ENCODE data around the gene TFF2.

Gene TFF2

GRCh38 chr21:42366292-42367010, 15.7 kb upstream of the TFF2 start, which contains the start of gene TFF1:
TSS of gene TFF1 (minus strand) at chr21:42366535. CDS start at chr21:42366495, 40 bp downstream.
- DNase-seq (ENCODE audit: low spot score): no peak

GRCh38 chr21:42365770-42366169, 15.0 kb upstream of the TFF2 start:
- DNase-seq (ENCODE audit: low spot score): no peak

GRCh38 chr21:42364304-42364865, 13.6 kb upstream of the TFF2 start:
- no peak for DNase-seq (ENCODE audit: low spot score)

GRCh38 chr21:42363312-42363711, 12.5 kb upstream of the TFF2 start:
- DNase-seq (ENCODE audit: low spot score): no peak

- no peak for DNase-seq (ENCODE audit: low spot score)
Measured at GRCh38 chr21:42362700-42363099, 11.9 kb upstream of the TFF2 start.

- DNase-seq (ENCODE audit: low spot score): no peak
Measured at GRCh38 chr21:42362198-42362597, 11.4 kb upstream of the TFF2 start.

GRCh38 chr21:42361286-42361685, 10.5 kb upstream of the TFF2 start:
- DNase-seq (ENCODE audit: low spot score): no peak

GRCh38 chr21:42360317-42360716, 9.5 kb upstream of the TFF2 start:
- DNase-seq (ENCODE audit: low spot score): no peak

GRCh38 chr21:42358937-42359336, 8.1 kb upstream of the TFF2 start:
- no peak for DNase-seq (ENCODE audit: low spot score)

GRCh38 chr21:42358261-42358660, 7.5 kb upstream of the TFF2 start:
- no peak for DNase-seq (ENCODE audit: low spot score)

- no peak for DNase-seq (ENCODE audit: low spot score)
Measured at GRCh38 chr21:42357307-42357706, 6.5 kb upstream of the TFF2 start.

GRCh38 chr21:42356650-42357049, 5.9 kb upstream of the TFF2 start:
- no peak for DNase-seq (ENCODE audit: low spot score)

- no peak for DNase-seq (ENCODE audit: low spot score)
Measured at GRCh38 chr21:42356046-42356445, 5.3 kb upstream of the TFF2 start.

GRCh38 chr21:42353623-42354022, 2.8 kb upstream of the TFF2 start:
- no peak for DNase-seq (ENCODE audit: low spot score)

- no peak for DNase-seq (ENCODE audit: low spot score)
Measured at GRCh38 chr21:42352441-42353095, 1.8 kb upstream of the TFF2 start.

GRCh38 chr21:42351626-42352440, 1.0 kb upstream of the TFF2 start:
- DNase-seq (ENCODE audit: low spot score): no peak

- DNase-seq (ENCODE audit: low spot score): no peak
Measured at GRCh38 chr21:42350318-42350910, 380 bp downstream of the TFF2 start.

GRCh38 chr21:42349420-42350317, 1.1 kb downstream of the TFF2 start:
- DNase-seq (ENCODE audit: low spot score): no peak

- no peak for DNase-seq (ENCODE audit: low spot score)
Measured at GRCh38 chr21:42348762-42349161, 2.0 kb downstream of the TFF2 start.

GRCh38 chr21:42347601-42348327, 3.0 kb downstream of the TFF2 start:
- DNase-seq (ENCODE audit: low spot score): no peak

Measured in cerebellar cortex (tissue), 1 donor.